HEK293 (cell line): ENCODE measurements around the gene RPL36A.

Experiments used
- HOXD13 ChIP-seq: sonication (generic); formaldehyde crosslinking; IDR thresholded peaks from 2 replicates; pipeline ENCODE4 v1.8.0; 2022; ENCODE audit warnings: missing genetic modification reagents, borderline replicate concordance
- YY1 ChIP-seq: fragments of 450-650 bp; formaldehyde crosslinking; IDR thresholded peaks from 2 replicates; pipeline ENCODE4 v1.5.1; 2018; ENCODE audit warnings: missing biosample characterization, missing genetic modification characterization
- ZBTB20 ChIP-seq: fragments of 450-650 bp; formaldehyde crosslinking; IDR thresholded peaks from 2 replicates; pipeline ENCODE4 v1.5.1; 2016; ENCODE audit warnings: missing biosample characterization, missing genetic modification characterization
- ZBTB21 ChIP-seq: fragments of 450-650 bp; formaldehyde crosslinking; IDR thresholded peaks from 2 replicates; pipeline ENCODE4 v1.5.1; 2017; ENCODE audit warnings: missing biosample characterization, missing genetic modification characterization
- ZFP69B ChIP-seq: fragments of 450-650 bp; formaldehyde crosslinking; IDR thresholded peaks from 2 replicates; pipeline ENCODE4 v1.5.1; 2016; ENCODE audit warnings: missing biosample characterization, missing genetic modification characterization
- ZNF10 ChIP-seq: fragments of 450-650 bp; formaldehyde crosslinking; IDR thresholded peaks from 2 replicates; pipeline ENCODE4 v1.5.1; 2017; ENCODE audit warnings: missing biosample characterization, missing genetic modification characterization
- ZNF324 ChIP-seq: fragments of 450-650 bp; formaldehyde crosslinking; IDR thresholded peaks from 2 replicates; pipeline ENCODE4 v1.5.1; 2016; ENCODE audit warnings: missing biosample characterization, missing genetic modification characterization
- ZNF341 ChIP-seq: fragments of 450-650 bp; formaldehyde crosslinking; IDR thresholded peaks from 2 replicates; pipeline ENCODE4; 2016; ENCODE audit warnings: low read depth, missing biosample characterization, missing genetic modification characterization
- ZNF416 ChIP-seq: fragments of 450-650 bp; formaldehyde crosslinking; IDR thresholded peaks from 2 replicates; pipeline ENCODE4 v1.5.1; 2016; ENCODE audit warnings: missing biosample characterization, missing genetic modification characterization
- ZNF585B ChIP-seq: fragments of 450-650 bp; formaldehyde crosslinking; IDR thresholded peaks from 2 replicates; pipeline ENCODE4 v1.5.1; 2016; ENCODE audit warnings: missing biosample characterization, missing genetic modification characterization
- ZNF624 ChIP-seq: fragments of 450-650 bp; formaldehyde crosslinking; IDR thresholded peaks from 2 replicates; pipeline ENCODE4 v1.5.1; 2017; ENCODE audit warnings: missing biosample characterization, missing genetic modification characterization
- ZNF629 ChIP-seq: fragments of 450-650 bp; formaldehyde crosslinking; IDR thresholded peaks from 2 replicates; pipeline ENCODE4 v1.5.1; 2017; ENCODE audit warnings: missing biosample characterization, missing genetic modification characterization
- ZNF664 ChIP-seq: fragments of 450-650 bp; formaldehyde crosslinking; IDR thresholded peaks from 2 replicates; pipeline ENCODE4 v1.5.1; 2016; ENCODE audit warnings: missing biosample characterization, missing genetic modification characterization
- TF ChIP-seq, protein P1 (sequence below): fragments of 450-650 bp; formaldehyde crosslinking; IDR thresholded peaks from 2 replicates; pipeline ENCODE4 v1.5.1; 2016; ENCODE audit warnings: missing biosample characterization, missing genetic modification characterization, borderline replicate concordance
- TF ChIP-seq, protein P2 (sequence below): fragments of 450-650 bp; formaldehyde crosslinking; IDR thresholded peaks from 2 replicates; pipeline ENCODE4 v1.5.1; 2016; ENCODE audit warnings: missing biosample characterization, missing genetic modification characterization
- TF ChIP-seq, protein P3 (sequence below): fragments of 450-650 bp; IDR thresholded peaks from 2 replicates; pipeline ENCODE4 v1.5.1; 2018; ENCODE audit warnings: missing biosample characterization, mild to moderate bottlenecking, missing genetic modification characterization
- TF ChIP-seq, protein P4 (sequence below): fragments of 450-650 bp; formaldehyde crosslinking; IDR thresholded peaks from 2 replicates; pipeline ENCODE4 v1.5.0; 2017; ENCODE audit warnings: missing biosample characterization, missing genetic modification characterization, borderline replicate concordance
- TF ChIP-seq, protein P5 (sequence below): fragments of 450-650 bp; formaldehyde crosslinking; conservative IDR thresholded peaks from 2 replicates; pipeline ENCODE4 v1.5.1; 2016; ENCODE audit warnings: low read depth, missing biosample characterization, missing genetic modification characterization

RPL36A gene

DNA sequence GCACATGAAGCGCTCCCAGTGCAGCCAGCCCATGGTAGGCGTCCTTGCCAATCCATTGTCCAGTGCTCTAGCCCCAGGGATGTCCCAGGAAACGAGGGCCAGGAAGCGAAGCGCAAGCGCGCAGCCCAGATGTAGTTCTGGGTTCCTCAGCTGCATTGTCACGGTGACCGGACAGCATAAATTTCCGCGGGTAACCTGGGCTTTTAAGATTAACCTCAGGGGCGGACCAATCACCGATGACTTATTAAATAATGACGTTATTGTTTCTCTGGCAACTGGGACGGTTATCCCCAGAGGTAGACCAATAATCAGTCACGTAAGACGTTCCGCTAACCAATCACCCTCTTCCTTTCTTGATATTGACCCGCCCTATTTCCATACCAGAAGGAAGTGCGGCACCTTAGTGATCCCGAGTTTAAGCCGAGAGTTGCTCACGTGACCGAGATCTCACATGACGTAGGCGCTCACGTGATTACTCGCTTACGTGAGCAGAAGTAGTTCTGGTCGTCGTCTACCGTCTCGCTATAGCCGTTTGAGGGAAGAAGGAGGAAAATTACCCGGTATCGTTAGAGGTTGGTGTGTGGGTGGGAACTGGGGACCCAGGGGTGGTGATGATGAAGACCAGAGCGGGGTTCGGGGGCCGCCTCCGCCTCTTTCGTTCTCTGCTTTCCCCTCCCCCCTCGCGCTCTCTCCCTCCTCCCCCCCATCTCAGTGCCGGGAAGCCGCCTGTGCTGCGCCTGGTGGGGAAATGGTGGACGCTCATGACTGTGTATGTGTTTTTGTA lies 17.1 kb downstream of the RPL36A start, which contains the start of the genes GLA and HNRNPH2 (continued):
- TF ChIP-seq, protein P1, sequence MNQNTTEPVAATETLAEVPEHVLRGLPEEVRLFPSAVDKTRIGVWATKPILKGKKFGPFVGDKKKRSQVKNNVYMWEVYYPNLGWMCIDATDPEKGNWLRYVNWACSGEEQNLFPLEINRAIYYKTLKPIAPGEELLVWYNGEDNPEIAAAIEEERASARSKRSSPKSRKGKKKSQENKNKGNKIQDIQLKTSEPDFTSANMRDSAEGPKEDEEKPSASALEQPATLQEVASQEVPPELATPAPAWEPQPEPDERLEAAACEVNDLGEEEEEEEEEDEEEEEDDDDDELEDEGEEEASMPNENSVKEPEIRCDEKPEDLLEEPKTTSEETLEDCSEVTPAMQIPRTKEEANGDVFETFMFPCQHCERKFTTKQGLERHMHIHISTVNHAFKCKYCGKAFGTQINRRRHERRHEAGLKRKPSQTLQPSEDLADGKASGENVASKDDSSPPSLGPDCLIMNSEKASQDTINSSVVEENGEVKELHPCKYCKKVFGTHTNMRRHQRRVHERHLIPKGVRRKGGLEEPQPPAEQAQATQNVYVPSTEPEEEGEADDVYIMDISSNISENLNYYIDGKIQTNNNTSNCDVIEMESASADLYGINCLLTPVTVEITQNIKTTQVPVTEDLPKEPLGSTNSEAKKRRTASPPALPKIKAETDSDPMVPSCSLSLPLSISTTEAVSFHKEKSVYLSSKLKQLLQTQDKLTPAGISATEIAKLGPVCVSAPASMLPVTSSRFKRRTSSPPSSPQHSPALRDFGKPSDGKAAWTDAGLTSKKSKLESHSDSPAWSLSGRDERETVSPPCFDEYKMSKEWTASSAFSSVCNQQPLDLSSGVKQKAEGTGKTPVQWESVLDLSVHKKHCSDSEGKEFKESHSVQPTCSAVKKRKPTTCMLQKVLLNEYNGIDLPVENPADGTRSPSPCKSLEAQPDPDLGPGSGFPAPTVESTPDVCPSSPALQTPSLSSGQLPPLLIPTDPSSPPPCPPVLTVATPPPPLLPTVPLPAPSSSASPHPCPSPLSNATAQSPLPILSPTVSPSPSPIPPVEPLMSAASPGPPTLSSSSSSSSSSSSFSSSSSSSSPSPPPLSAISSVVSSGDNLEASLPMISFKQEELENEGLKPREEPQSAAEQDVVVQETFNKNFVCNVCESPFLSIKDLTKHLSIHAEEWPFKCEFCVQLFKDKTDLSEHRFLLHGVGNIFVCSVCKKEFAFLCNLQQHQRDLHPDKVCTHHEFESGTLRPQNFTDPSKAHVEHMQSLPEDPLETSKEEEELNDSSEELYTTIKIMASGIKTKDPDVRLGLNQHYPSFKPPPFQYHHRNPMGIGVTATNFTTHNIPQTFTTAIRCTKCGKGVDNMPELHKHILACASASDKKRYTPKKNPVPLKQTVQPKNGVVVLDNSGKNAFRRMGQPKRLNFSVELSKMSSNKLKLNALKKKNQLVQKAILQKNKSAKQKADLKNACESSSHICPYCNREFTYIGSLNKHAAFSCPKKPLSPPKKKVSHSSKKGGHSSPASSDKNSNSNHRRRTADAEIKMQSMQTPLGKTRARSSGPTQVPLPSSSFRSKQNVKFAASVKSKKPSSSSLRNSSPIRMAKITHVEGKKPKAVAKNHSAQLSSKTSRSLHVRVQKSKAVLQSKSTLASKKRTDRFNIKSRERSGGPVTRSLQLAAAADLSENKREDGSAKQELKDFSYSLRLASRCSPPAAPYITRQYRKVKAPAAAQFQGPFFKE, result no peak
- TF ChIP-seq, protein P2, sequence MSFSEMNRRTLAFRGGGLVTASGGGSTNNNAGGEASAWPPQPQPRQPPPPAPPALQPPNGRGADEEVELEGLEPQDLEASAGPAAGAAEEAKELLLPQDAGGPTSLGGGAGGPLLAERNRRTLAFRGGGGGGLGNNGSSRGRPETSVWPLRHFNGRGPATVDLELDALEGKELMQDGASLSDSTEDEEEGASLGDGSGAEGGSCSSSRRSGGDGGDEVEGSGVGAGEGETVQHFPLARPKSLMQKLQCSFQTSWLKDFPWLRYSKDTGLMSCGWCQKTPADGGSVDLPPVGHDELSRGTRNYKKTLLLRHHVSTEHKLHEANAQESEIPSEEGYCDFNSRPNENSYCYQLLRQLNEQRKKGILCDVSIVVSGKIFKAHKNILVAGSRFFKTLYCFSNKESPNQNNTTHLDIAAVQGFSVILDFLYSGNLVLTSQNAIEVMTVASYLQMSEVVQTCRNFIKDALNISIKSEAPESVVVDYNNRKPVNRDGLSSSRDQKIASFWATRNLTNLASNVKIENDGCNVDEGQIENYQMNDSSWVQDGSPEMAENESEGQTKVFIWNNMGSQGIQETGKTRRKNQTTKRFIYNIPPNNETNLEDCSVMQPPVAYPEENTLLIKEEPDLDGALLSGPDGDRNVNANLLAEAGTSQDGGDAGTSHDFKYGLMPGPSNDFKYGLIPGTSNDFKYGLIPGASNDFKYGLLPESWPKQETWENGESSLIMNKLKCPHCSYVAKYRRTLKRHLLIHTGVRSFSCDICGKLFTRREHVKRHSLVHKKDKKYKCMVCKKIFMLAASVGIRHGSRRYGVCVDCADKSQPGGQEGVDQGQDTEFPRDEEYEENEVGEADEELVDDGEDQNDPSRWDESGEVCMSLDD, result peak; percentile 56; the same call in 1 of the 2 replicates
- TF ChIP-seq ZNF624 (no peak), ZNF341 (tag by site-specific recombination) (no peak), ZFP69B (tag by site-specific recombination) (peak; percentile 66), ZNF585B (no peak), HOXD13 (CRISPR knock-in tag) (peak; percentile 70; the same call in 1 of the 2 replicates), ZNF664 (tag by site-specific recombination) (peak; percentile 81), ZNF324 (peak; percentile 96), ZBTB21 (tag by site-specific recombination) (peak; percentile 99), ZNF10 (peak; percentile 41; the same call in 1 of the 2 replicates), ZNF416 (tag by site-specific recombination) (no peak), YY1 (tag by site-specific recombination) (peak; percentile 72), ZNF629 (tag by site-specific recombination) (peak; percentile 99), ZBTB20 (tag by site-specific recombination) (peak; percentile 31; the same call in 1 of the 2 replicates)
- TF ChIP-seq, protein P3, sequence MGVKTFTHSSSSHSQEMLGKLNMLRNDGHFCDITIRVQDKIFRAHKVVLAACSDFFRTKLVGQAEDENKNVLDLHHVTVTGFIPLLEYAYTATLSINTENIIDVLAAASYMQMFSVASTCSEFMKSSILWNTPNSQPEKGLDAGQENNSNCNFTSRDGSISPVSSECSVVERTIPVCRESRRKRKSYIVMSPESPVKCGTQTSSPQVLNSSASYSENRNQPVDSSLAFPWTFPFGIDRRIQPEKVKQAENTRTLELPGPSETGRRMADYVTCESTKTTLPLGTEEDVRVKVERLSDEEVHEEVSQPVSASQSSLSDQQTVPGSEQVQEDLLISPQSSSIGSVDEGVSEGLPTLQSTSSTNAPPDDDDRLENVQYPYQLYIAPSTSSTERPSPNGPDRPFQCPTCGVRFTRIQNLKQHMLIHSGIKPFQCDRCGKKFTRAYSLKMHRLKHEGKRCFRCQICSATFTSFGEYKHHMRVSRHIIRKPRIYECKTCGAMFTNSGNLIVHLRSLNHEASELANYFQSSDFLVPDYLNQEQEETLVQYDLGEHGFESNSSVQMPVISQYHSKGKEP, result no peak
- TF ChIP-seq, protein P4, sequence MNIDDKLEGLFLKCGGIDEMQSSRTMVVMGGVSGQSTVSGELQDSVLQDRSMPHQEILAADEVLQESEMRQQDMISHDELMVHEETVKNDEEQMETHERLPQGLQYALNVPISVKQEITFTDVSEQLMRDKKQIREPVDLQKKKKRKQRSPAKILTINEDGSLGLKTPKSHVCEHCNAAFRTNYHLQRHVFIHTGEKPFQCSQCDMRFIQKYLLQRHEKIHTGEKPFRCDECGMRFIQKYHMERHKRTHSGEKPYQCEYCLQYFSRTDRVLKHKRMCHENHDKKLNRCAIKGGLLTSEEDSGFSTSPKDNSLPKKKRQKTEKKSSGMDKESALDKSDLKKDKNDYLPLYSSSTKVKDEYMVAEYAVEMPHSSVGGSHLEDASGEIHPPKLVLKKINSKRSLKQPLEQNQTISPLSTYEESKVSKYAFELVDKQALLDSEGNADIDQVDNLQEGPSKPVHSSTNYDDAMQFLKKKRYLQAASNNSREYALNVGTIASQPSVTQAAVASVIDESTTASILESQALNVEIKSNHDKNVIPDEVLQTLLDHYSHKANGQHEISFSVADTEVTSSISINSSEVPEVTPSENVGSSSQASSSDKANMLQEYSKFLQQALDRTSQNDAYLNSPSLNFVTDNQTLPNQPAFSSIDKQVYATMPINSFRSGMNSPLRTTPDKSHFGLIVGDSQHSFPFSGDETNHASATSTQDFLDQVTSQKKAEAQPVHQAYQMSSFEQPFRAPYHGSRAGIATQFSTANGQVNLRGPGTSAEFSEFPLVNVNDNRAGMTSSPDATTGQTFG (tag by site-specific recombination), result no peak; the same call in 1 of the 2 replicates
- TF ChIP-seq, protein P5, sequence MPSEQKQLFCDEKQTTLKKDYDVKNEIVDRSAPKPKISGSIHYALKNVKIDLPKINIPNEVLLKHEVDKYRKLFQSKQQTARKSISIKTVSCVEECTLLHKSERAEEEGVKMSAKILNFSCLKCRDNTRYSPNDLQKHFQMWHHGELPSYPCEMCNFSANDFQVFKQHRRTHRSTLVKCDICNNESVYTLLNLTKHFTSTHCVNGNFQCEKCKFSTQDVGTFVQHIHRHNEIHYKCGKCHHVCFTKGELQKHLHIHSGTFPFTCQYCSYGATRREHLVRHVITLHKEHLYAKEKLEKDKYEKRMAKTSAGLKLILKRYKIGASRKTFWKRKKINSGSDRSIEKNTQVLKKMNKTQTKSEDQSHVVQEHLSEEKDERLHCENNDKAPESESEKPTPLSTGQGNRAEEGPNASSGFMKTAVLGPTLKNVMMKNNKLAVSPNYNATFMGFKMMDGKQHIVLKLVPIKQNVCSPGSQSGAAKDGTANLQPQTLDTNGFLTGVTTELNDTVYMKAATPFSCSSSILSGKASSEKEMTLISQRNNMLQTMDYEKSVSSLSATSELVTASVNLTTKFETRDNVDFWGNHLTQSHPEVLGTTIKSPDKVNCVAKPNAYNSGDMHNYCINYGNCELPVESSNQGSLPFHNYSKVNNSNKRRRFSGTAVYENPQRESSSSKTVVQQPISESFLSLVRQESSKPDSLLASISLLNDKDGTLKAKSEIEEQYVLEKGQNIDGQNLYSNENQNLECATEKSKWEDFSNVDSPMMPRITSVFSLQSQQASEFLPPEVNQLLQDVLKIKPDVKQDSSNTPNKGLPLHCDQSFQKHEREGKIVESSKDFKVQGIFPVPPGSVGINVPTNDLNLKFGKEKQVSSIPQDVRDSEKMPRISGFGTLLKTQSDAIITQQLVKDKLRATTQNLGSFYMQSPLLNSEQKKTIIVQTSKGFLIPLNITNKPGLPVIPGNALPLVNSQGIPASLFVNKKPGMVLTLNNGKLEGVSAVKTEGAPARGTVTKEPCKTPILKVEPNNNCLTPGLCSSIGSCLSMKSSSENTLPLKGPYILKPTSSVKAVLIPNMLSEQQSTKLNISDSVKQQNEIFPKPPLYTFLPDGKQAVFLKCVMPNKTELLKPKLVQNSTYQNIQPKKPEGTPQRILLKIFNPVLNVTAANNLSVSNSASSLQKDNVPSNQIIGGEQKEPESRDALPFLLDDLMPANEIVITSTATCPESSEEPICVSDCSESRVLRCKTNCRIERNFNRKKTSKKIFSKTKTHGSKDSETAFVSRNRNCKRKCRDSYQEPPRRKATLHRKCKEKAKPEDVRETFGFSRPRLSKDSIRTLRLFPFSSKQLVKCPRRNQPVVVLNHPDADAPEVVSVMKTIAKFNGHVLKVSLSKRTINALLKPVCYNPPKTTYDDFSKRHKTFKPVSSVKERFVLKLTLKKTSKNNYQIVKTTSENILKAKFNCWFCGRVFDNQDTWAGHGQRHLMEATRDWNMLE (tag by site-specific recombination), result peak; percentile 57; the same call in 1 of the 2 replicates
